Muscle layer of duodenum (tissue), 2 donors: ENCODE measurements around the gene HNRNPA3.
"Not testable (repeated sequence)": the region's sequence is repeated elsewhere in the genome, so short reads cannot be mapped to it uniquely, and the experiment has no call there.

ENCODE experiments used
- H3K27ac ChIP-seq: one replicate; pipeline ENCODE4 v1.7.0; 2013; ENCODE audit warnings: mild to moderate bottlenecking, low read length
- H3K27me3 ChIP-seq: one replicate; pipeline ENCODE4 v1.7.0; 2013; ENCODE audit warnings: low read depth, mild to moderate bottlenecking, control low read depth, low read length
- H3K36me3 ChIP-seq, 2 donors: one replicate each; pipeline ENCODE4 v1.7.0; 2013; ENCODE audit warnings: low read length in 2 of 2, control low read depth in 1 of 2, mild to moderate bottlenecking in 1 of 2; ENCODE audit not compliant: insufficient read depth in 2 of 2, control insufficient read depth in 1 of 2
- H3K4me1 ChIP-seq, 2 donors: one replicate each; pipeline ENCODE4 v1.7.0; 2013; ENCODE audit warnings: low read length in 2 of 2, mild to moderate bottlenecking in 2 of 2, control low read depth in 1 of 2, moderate library complexity in 1 of 2; ENCODE audit not compliant: insufficient read depth in 2 of 2, control insufficient read depth in 1 of 2
- H3K4me3 ChIP-seq, 2 donors: one replicate each; pipeline ENCODE4 v1.7.0; 2013; ENCODE audit warnings: low read length in 2 of 2, low read depth in 1 of 2, mild to moderate bottlenecking in 1 of 2
- H3K9me3 ChIP-seq, 2 donors: one replicate each; pipeline ENCODE4 v1.7.0; 2013; ENCODE audit warnings: low read length in 2 of 2, control low read depth in 1 of 2, mild to moderate bottlenecking in 1 of 2; ENCODE audit not compliant: control insufficient read depth in 1 of 2
- donor health status: healthy.

The HNRNPA3 gene

GRCh38 chr2:177175917-177176668 is 36.5 kb upstream of the HNRNPA3 start:
- Histone ChIP-seq H3K9me3 (no peaks in the 10 kb centered on the region), H3K4me3 (no peak overlapping the region), H3K27me3 (no peaks in the 10 kb centered on the region), H3K4me1 (no peaks in the 10 kb centered on the region), H3K27ac (no peak overlapping the region), H3K36me3 (no peaks in the 10 kb centered on the region)

GRCh38 chr2:177178797-177179196 is 33.8 kb upstream of the HNRNPA3 start:
- H3K36me3 ChIP-seq: no peaks in the 10 kb centered on the region

GRCh38 chr2:177179227-177179626 is 33.4 kb upstream of the HNRNPA3 start:
- Histone ChIP-seq H3K27me3 (no peaks in the 10 kb centered on the region), H3K27ac (no peak overlapping the region), H3K4me1 (no peaks in the 10 kb centered on the region), H3K4me3 (no peak overlapping the region), H3K9me3 (no peaks in the 10 kb centered on the region), H3K36me3 (no peaks in the 10 kb centered on the region)

More at GRCh38 chr2:177178797-177179196, 33.8 kb upstream of the HNRNPA3 start:
- no peak overlapping the region for H3K4me3 ChIP-seq
- no peak overlapping the region for H3K27ac ChIP-seq
- H3K27me3 ChIP-seq: no peaks in the 10 kb centered on the region
- H3K9me3 ChIP-seq: no peaks in the 10 kb centered on the region
- no peaks in the 10 kb centered on the region for H3K4me1 ChIP-seq

GRCh38 chr2:177179671-177180070 is 32.9 kb upstream of the HNRNPA3 start:
- not testable (repeated sequence) for H3K27ac ChIP-seq

GRCh38 chr2:177180269-177181000 is 32.2 kb upstream of the HNRNPA3 start:
- H3K27ac ChIP-seq: no peak overlapping the region
- H3K4me3 ChIP-seq: no peak overlapping the region
- no peaks in the 10 kb centered on the region for H3K4me1 ChIP-seq
- no peaks in the 10 kb centered on the region for H3K36me3 ChIP-seq
- no peaks in the 10 kb centered on the region for H3K27me3 ChIP-seq
- H3K9me3 ChIP-seq: no peaks in the 10 kb centered on the region

More at GRCh38 chr2:177179671-177180070, 32.9 kb upstream of the HNRNPA3 start:
- H3K27me3 ChIP-seq, H3K36me3 ChIP-seq, H3K9me3 ChIP-seq, H3K4me3 ChIP-seq, H3K4me1 ChIP-seq: not testable (repeated sequence)

- H3K36me3 ChIP-seq: no peaks in the 10 kb centered on the region
- no peaks in the 10 kb centered on the region for H3K4me1 ChIP-seq
- H3K27me3 ChIP-seq: no peaks in the 10 kb centered on the region
- H3K9me3 ChIP-seq: no peaks in the 10 kb centered on the region
- no peak overlapping the region for H3K27ac ChIP-seq
- H3K4me3 ChIP-seq: no peak overlapping the region
Observed at GRCh38 chr2:177183860-177184259, 28.7 kb upstream of the HNRNPA3 start.

GRCh38 chr2:177184606-177185005 is 28.0 kb upstream of the HNRNPA3 start:
- H3K27ac ChIP-seq: no peak overlapping the region
- no peak overlapping the region for H3K4me3 ChIP-seq
- no peaks in the 10 kb centered on the region for H3K36me3 ChIP-seq
- no peaks in the 10 kb centered on the region for H3K27me3 ChIP-seq
- no peaks in the 10 kb centered on the region for H3K9me3 ChIP-seq
- no peaks in the 10 kb centered on the region for H3K4me1 ChIP-seq

- H3K36me3 ChIP-seq, H3K4me3 ChIP-seq, H3K27me3 ChIP-seq, H3K4me1 ChIP-seq, H3K9me3 ChIP-seq, H3K27ac ChIP-seq: not testable (repeated sequence)
Observed at GRCh38 chr2:177186038-177186437, 26.6 kb upstream of the HNRNPA3 start.

- no peak overlapping the region for H3K4me3 ChIP-seq
- no peak overlapping the region for H3K27ac ChIP-seq
- H3K36me3 ChIP-seq: no peaks in the 10 kb centered on the region
- no peaks in the 10 kb centered on the region for H3K9me3 ChIP-seq
- H3K4me1 ChIP-seq: no peaks in the 10 kb centered on the region
- no peaks in the 10 kb centered on the region for H3K27me3 ChIP-seq
Observed at GRCh38 chr2:177187631-177188312, 24.8 kb upstream of the HNRNPA3 start.

- Histone ChIP-seq H3K9me3 (no peaks in the 10 kb centered on the region), H3K27me3 (no peaks in the 10 kb centered on the region), H3K27ac (no peak overlapping the region), H3K4me1 (no peaks in the 10 kb centered on the region), H3K4me3 (no peak overlapping the region), H3K36me3 (no peaks in the 10 kb centered on the region)
Observed at GRCh38 chr2:177188482-177189469, 23.8 kb upstream of the HNRNPA3 start.
